Activated effector memory CD4-positive, alpha-beta T cell treated with anti-CD3 and anti-CD28 coated beads, Interleukin-2, amount 50 U/mL, for 16 hours (primary cell): ENCODE results near the gene NSF.
"Not testable (repeated sequence)": the region's sequence is repeated elsewhere in the genome, so short reads cannot be mapped to it uniquely, and the experiment has no call there.

Experiments used
- DNase-seq: peaks from one replicate; pipeline ENCODE4 v3.0.0-alpha.2; 2020

Gene NSF

GRCh38 chr17:46590157-46591146, at the start of gene NSF:
NSF (plus strand) TSS chr17:46590669; CDS start chr17:46590776, 107 bp downstream.
- not testable (repeated sequence) for DNase-seq

DNA sequence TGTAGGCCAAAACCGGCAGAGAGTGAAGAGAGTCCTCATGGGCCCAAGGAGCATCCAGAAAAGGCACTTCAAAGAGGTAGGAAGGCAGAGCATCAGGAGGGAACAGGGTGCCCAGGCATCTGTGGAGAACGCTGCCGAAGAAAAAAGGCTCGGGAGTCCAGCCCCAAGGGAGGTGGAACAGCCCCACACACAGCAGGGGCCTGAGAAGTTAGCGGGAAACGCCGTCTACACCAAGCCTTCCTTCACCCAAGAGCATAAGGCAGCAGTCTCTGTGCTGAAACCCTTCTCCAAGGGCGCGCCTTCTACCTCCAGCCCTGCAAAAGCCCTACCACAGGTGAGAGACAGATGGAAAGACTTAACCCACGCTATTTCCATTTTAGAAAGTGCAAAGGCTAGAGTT, 41.9 kb upstream of the NSF start:
- peak; percentile 65 for DNase-seq

DNA sequence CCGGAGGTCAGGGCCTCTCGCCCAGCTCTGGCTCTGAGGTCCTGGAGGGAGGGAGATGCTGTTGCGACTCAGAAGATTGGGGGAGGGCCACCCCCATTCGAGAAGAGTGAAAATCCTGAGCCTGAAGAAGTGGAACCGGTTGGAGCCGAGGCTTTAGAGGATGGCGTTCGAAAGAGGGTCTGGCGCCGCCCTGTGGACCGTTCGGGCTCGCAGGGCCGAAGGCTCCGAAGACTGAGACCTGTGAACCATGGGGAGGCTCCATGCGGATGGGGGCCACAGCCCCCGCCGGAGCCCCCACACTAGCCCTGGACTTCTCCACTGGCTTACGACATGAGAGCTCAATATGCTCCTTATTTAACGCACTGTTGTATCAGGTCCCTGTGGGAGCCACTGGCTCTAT, 31.3 kb upstream of the NSF start:
- DNase-seq, result not testable (repeated sequence)

GRCh38 chr17:46560048-46560447, 30.4 kb upstream of the NSF start:
- not testable (repeated sequence) for DNase-seq

DNA sequence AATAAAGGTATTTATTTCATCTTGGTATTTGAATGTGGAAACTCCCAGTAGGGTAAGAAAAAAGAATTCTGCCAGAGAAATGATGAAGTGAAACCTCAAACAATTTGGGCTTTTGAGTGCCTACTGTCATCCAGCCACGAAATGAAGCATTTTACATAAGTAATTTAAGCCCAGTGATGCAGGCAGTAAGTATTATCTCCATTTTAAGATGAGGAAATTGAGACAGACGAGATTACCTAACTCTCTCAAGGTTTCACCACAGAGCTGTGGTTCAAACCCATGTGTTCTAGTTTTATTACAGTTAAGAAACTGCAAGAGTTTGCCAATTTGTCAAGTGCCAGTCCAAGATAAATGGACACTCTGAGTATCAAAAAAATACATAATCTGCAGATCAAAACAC, 24.2 kb upstream of the NSF start:
- DNase-seq, result not testable (repeated sequence)

- not testable (repeated sequence) for DNase-seq
Observed at GRCh38 chr17:46566980-46567379, 23.5 kb upstream of the NSF start.

DNA sequence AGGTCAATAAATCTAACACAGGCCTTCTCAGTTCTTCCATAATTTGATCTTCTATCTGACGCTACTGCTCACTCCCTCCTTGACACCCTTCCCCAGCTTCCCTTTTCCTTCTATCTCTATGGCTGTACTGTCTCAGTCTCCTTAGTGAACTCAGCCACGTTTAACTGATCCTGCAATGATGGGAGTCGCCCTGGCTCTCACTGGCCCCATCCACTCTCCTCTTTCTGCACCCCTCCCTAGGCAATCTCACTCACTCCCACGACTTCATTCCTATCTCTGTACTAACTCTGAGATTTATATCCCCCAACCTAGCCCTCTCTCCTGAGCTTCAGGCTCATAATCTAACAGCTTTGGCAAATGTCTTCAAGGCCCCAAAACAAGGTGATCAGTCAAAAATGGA, 18.7 kb upstream of the NSF start:
- not testable (repeated sequence) for DNase-seq

DNA sequence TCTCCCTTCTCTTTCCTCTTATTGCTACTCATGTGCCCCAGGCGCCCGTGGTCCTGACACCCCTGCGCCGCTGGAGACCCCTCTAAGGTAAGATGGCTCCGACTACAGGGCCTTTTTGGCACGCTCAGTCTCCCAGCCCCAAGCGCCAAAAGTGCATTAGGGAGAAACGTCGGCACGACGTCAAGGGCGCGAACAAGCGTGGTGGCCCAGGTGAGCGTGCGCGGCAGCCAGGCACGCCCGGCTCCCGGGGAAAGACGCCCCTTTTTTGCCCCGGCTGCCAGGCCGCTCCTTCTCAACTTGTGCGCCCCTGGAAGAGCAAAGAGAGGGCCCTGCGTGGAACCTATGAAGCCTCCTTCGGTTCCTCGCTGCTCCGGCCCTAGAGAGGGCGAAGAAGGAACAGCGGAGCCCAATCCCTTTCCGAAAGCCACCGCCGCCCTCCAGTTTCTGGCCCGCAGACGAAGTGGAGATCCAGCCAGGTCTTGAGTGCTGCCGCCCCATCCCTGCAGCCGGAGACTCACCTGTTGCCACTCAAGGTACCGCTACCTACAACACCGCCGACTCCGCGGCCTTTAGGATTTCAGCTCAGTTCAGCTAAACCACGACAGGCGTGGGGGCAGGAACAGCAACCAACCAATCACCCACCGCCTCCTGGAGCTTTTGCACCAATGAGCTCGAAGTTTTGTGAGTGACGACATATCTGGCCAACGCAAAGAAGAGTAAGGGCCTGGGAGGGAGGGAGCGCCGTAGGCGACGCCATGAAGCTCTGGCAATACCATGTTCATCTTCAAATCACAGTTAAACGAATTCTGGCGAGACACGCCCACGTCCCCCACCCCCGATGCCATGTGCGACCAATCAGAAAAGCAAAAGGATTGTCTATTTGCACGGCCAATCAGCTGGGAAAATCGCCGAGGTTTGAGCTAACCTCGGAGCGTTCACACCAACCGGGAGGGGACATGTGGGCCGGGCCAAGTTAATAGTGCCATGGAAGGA, 11.1 kb upstream of the NSF start, which contains the start of gene ARL17A:
TSS of gene ARL17A (minus strand) at position 609 of the 993 bp plus-strand sequence. CDS start 3,369 bp downstream, outside the sequence.
- peak; percentile 92 for DNase-seq

DNA sequence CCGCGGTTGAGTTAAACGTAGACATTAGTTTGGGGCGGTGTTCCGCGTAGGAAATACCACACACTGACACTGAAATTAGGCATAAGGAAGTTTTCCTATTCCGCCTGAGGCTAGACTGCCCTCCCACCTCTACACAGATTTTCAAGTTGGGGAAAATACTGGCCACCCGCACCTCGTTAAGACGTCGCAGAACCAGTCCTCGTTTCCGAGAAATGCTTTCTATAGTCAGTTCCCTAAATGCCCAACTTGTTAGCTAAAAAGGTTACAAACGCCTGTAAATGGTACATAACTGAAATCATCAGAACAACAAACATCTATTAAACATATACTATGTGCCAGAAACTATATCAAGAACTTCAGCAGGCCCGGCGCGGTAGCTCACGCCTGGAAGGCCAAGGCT, 10.4 kb upstream of the NSF start:
- DNase-seq, result not testable (repeated sequence)

DNA sequence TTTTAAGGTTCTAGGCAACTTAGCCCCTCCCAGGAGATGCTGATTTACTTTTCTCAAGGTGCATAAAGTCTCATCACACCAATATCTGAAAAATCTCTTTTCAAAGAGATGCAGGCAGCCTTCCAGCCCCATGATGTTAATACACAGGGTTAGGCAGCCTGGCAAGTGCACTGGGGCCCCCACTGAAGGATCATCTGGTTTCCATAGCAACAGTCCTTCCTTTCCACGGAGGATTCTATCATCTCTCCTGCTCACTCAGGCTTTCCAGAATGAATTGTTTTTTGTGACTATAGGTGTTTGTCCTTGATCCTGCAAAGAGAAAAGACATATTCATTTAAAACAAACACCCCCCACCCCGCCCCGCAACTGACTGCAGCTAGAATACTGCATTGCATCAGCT, 5.0 kb upstream of the NSF start:
- DNase-seq, result not testable (repeated sequence)

GRCh38 chr17:46591332-46591731, 863 bp downstream of the NSF start:
- DNase-seq, result not testable (repeated sequence)

DNA sequence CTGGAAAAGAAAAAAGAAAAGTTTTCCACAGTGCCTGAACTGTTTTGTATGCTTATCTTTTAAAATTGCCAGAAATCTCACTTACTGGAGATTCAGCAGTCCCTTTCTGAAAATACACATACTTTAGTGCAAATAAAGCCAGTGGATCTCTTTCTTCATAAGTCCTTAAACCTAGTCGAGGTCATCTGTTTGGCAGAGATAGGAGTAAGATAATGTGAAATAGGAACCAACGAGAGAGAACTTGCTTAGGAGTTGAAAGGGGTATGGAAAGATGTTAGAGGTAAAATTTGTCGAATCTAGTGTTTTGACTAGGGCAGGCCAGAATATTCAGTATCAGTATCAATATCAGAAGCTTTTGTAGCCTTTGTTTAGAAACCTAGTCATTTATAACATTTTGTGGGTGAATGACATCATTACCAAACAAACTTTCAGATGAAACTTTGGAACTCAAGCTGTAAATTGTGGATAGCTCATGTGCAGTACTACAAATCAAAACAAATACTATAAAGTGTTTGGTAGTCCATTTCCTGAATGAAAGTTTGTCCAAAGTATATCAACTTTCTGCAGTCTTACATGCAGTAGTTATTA, 8.0 kb downstream of the NSF start:
- DNase-seq, result not testable (repeated sequence)

- not testable (repeated sequence) for DNase-seq
Observed at GRCh38 chr17:46600767-46601166, 10.3 kb downstream of the NSF start.

- not testable (repeated sequence) for DNase-seq
Observed at GRCh38 chr17:46603125-46603524, 12.7 kb downstream of the NSF start.

GRCh38 chr17:46611304-46611703, 20.8 kb downstream of the NSF start:
- DNase-seq, result not testable (repeated sequence)

DNA sequence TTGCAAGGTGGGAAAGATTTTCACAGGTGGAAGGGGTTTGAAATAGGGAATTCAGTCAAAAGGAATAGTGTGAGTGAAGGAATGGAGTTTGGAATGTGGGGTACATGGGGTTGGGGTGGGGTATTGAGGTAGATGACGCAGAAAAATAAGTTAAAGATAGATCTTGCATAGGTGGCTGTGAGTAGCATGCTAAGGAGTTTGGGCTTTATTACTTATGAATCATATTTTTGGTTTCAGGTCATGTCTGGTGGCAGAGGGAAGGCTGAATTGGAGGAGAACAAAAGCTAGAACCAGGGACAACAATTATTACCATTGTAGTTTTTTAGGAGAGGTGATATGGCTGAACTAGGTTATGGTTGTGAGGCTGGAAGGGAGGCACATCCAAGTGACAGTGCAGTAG, 23.4 kb downstream of the NSF start:
- not testable (repeated sequence) for DNase-seq

DNA sequence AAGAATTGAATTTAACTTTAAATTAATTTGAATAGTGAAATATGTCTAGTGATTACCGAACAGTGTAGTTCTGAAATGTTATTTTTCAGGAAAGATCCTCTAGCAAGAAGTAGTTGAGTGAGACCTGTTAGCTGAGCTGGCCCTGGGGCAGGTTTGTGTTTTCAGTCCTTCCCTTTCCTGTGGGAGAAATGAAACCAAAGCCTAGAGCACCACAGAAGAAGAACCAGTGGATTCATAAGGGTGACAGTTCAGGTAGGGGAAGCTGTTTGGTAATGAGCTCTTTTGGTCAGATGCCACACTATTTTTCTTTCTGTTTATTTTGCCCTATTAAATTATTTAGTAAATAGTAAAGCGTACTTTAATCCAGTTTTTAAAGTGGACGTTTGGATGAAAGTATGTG, 26.7 kb downstream of the NSF start:
- not testable (repeated sequence) for DNase-seq

GRCh38 chr17:46618975-46619374, 28.5 kb downstream of the NSF start:
- not testable (repeated sequence) for DNase-seq

GRCh38 chr17:46623790-46624189, 33.3 kb downstream of the NSF start:
- not testable (repeated sequence) for DNase-seq

GRCh38 chr17:46624726-46625125, 34.3 kb downstream of the NSF start:
- DNase-seq, result not testable (repeated sequence)

- not testable (repeated sequence) for DNase-seq
Observed at GRCh38 chr17:46627452-46627851, 37.0 kb downstream of the NSF start.

GRCh38 chr17:46628753-46629436, 38.4 kb downstream of the NSF start:
- not testable (repeated sequence) for DNase-seq
